ENCODE measurements around the gene NSD1.

DNA sequence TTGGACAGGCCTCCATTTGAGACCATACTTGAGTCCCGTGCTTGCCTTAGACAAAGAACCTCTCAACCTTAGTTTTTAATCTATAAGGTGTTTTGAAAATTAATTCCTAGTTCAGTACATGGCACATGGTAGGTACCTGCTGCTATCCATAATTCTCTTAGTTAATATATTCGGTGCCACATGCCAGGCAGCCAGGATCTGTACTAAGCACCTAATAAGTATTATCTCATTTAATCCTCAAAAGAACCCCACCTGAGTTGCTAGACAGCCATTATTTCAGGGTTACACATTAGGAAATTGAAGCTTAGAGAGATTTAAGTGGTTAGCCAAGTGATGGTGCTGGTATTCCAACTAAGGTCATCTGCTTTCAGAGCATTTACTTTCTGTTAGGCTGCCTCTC is 29.9 kb downstream of the NSD1 start:
- TF ChIP-seq, protein P1, sequence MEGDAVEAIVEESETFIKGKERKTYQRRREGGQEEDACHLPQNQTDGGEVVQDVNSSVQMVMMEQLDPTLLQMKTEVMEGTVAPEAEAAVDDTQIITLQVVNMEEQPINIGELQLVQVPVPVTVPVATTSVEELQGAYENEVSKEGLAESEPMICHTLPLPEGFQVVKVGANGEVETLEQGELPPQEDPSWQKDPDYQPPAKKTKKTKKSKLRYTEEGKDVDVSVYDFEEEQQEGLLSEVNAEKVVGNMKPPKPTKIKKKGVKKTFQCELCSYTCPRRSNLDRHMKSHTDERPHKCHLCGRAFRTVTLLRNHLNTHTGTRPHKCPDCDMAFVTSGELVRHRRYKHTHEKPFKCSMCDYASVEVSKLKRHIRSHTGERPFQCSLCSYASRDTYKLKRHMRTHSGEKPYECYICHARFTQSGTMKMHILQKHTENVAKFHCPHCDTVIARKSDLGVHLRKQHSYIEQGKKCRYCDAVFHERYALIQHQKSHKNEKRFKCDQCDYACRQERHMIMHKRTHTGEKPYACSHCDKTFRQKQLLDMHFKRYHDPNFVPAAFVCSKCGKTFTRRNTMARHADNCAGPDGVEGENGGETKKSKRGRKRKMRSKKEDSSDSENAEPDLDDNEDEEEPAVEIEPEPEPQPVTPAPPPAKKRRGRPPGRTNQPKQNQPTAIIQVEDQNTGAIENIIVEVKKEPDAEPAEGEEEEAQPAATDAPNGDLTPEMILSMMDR (IDR thresholded peaks at IDR 0.05) = no peak
- no peak for TF ChIP-seq POLR2A (IDR thresholded peaks at IDR 0.05)
